ENCODE data around the gene ARHGAP10.
"Not testable (repeated sequence)": the region's sequence is repeated elsewhere in the genome, so short reads cannot be mapped to it uniquely, and the experiment has no call there.

ARHGAP10 gene

DNA sequence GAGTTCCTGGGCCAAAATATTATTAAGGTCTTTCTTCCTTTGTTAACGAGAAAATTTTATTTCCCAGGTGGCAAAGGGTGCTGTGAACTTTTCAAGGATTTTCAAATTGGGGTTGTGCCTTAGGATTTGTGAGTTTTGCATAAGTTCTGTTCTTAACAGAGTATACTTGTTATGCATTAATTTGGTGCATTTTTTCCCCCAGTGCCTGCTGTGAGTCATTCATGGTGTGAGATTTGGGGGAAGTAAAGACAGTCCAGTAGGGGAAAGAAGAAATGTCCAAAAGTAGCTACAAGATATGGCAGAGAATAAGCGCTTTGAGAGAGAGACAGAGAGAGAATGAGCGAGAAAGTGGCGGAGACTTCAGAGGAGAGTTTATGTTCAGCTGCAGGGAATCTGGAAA, 239.2 kb downstream of the ARHGAP10 start:
- FAIRE-seq = no peak
- DNase-seq (ENCODE audit: insufficient read length, low spot score) = no peak

DNA sequence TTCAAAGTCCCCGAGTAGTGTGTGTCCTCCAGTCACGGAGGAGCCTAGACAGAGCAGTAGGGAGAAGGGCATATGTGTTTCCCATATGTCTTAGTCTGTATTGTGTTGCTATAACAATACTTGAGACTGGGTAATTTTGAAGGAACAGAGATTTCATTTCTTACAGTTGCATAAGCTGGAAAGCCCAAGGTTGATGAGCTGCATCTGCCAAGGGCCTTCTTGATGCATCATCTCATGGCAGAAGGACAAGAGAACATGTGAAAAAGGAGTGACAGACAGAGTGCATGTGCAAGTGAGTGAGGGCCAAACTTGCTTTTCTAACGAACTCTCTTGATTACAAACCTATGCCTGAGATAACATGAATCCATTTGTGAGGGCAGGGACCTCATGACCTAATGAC, 243.4 kb downstream of the ARHGAP10 start:
- DNase-seq (ENCODE audit: insufficient read length, low spot score) = no peak

DNA sequence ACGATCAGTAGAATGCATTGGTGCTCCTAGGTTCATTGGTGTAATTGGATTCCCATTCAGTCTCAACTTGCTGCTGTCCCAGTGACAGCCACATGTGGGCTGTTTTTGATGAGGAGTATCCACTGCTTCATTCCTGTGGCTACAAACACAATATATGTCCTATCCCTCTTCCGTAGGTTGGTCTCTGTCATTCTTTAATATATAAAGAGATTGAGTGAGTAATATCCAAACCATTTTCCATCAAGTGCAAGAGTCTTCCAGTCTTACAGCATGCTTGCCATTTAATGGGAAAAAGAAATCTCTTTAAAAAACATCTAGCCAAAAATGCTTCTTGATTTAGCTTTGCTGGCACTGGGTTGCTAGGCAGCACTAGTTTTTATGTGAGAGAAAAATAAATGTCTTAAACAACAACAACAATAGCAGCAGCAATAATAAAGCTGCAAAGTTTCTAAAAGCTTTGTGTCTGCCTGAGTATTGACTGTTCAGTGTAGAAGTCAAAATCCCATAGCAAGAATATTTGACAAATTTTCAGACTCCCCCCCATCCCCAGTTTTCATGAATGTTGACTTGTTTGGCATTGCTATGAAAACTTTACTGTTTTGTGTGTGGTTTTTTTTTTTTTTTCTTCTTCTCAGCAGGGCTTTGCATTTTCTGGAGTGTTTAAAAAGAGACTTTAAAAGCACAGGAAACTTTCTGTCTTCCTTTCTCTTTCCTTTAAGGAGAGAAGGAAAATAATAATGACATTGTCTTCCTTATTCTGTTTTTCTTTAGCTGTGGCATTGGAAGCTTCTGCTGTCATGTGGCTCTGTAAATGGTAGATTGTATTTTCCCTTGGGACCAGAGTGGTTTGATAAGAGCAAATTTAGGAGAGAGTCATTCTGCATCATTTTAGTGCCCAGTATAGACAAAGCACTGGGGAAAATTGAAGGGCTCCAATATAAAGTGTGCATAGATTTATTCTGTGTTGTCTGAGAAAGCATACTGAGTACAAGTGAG, 244.3 kb downstream of the ARHGAP10 start:
- FAIRE-seq = no peak

More for the DNA sequence above, 243.4 kb downstream of the ARHGAP10 start:
- FAIRE-seq = peak; percentile 67

DNA sequence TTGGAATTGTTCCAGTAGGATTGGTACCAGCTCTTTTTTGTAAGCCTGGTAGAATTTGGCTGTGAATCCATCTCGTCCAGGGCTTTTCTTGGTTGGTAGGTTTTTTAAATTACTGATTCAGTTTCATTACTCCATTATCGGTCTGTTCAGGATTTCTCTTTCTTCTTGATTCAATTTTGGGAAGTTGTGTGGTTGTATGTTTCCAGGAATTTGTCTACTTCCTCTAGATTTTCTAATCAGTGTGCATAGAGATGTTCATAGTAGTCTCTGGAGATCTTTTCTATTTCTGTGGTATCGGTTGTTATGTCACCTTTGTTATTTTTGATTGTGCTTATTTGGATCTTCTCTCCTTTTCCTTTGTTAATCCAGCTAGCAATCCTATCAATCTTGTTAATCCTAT, 248.7 kb downstream of the ARHGAP10 start:
- DNase-seq (ENCODE audit: insufficient read length, low spot score) (no peak), FAIRE-seq (no peak)

More for the DNA sequence above, 244.3 kb downstream of the ARHGAP10 start:
- no peak for DNase-seq (ENCODE audit: insufficient read length, low spot score)

DNA sequence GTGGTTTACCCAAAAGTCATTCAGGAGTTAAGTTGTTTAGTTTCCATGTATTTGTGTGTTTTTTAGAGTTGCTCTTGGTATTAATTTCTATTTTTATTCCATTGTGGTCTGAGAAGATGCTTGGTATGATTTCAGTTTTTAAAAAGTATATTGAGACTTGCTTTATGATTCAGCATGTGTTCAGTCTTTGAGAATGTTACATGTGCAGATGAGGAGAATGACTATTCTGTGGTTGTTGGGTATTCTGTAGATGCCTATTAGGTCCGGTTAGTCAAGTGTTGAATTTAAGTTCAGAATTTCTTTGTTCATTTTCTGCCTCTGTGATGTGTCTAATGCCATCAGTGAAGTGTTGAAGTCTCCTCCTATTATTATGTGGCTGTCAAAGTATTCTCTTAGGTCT, 249.4 kb downstream of the ARHGAP10 start:
- peak; percentile 76 for FAIRE-seq
- DNase-seq (ENCODE audit: insufficient read length, low spot score) = no peak

DNA sequence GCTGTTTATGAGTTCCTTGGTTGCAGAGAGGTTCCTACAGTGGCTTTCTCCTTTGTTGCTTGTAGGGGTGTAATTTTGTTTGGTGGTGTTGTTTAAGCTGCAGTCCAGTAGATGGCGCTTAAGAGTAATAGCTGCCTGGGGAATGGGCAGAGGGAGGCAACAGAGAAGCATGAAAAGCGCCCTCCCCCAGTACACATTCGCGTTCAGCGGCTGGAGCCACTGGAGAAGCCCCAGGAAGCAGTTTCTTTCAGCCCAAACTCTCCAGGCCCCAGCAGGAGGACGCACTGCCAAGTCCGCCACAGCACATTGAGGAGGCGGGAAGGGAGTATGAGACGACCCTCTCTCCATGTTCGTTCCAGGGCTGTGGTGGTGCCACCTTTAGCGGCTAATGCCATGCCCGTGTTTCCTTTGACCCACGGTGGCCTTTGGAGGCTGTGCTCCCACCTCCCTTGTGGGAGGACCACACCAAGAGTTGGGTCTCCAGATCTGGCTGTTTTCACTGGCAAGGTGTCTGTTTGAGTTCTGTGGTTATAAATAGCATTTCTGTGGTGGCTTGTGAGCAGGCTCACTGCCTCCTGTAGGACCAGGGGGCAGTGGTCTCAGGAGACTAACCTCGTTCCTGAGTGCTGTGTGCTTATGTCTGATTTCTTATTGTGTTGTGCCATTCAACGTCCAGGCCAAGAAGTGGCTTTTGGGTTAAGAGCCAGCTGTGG, 252.3 kb downstream of the ARHGAP10 start:
- FAIRE-seq = peak; percentile 48
- DNase-seq (ENCODE audit: insufficient read length, low spot score) = peak; percentile 21

DNA sequence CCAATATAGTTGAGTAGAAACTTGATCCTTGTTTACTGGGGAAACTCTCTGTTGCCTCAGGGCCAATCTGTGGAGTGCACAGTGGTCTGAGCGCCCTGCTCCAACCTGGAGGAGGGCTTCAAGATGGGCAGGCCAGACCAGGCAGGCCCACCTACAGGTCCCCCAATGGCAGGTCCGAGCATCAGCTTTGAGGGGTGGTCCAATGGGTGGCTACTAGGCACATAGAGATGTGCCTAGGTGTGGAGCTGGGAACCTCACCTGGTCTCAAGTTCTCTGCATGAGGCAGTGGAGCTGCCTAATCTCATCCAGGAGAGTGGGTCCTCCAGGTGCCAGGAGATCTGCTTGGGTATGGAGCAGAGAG, 252.9 kb downstream of the ARHGAP10 start:
- DNase-seq (ENCODE audit: insufficient read length, low spot score) = no peak
- no peak for FAIRE-seq

DNA sequence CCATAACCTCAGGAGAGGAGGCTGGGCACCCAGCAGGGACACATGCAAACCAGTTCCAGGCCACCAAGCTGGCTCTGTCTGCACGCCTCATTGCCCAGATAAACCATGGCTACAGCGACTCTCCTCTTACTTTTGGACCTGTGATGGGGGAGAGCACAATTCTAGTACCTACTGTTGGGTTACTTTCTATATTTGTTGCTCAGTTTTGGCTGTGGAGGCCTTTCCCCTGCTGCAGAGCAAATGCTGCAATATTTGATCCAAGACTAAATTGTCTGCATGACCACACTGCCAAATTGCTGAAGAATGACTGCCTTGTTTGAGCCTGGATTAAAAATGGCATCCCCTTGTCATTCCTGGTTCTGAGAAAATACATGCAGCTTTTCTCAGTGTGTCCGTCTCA, 253.5 kb downstream of the ARHGAP10 start:
- DNase-seq (ENCODE audit: insufficient read length, low spot score) (no peak), FAIRE-seq (no peak)

DNA sequence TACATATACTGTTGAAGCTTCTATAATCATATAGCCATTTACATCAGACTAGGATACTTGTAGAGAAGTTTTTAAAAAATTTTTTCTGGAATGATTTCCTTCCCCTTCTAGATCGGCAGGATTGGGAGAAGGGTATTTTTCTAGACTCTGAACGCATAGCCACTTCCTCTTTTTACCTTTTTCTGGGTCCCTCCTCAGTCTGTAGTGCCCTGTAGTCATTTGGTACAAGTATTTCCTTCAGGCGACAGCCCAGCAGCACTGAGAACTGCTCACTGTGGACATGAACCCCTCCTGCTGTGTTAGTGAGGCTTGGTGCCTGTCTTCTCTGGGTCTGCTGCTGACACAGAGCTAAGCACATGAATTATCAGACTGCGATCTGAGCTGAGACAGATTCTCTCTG, 255.4 kb downstream of the ARHGAP10 start:
- FAIRE-seq (no peak), DNase-seq (ENCODE audit: insufficient read length, low spot score) (no peak)

DNA sequence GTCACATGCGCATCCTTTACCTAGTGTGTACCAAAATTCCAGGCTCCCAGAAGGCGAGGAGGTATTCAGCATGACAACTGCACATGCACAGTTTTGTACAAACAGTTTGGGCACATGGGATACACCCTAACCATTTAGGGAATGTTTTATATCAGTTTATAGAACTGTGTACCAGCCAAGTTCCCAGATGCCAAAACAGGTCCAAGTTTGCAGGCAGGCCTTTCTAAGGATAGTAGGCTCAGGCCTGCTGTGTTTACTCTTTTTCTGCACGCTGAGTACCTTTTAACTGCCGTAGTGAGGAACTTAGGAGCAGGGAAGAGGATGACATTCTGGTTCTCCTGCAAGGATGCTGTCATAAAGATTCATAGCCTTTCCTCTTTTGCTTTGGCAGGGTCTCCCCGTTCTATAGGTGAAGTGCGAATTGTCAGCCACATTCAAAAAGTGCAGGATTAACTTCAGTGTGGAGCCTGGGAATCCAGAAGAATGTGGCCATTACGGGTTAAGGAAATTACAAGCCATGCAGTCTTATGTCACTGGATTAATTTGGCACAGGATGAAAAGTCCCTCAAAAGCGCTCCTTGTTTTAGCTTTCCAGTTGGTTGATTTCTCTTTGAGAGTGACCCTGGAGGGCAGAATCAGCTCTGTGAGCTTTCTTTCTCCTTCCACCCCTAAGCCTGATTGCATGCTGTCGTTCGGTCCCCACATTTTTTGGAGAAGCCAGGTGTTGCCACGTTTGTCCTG, 259.8 kb downstream of the ARHGAP10 start:
- FAIRE-seq (no peak), DNase-seq (ENCODE audit: insufficient read length, low spot score) (no peak)

DNA sequence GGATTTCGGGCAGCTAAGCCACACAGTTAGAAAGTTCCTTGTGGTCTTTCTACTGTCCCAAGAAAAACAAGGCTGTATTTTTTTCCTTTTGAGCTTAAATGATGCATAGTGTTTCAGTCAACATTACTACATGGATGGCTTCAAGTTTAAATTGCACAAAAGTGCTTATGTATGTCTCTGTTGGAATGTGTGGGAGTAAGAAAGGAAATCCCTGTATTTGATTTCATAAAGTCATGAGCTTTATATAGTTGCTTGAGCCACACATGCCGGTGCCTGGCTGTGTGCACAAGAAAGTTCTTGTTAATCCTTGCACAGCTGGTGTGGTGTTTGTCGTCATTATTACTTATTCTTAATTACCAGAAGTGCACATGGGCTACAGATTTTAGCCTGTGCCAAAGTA, 262.2 kb downstream of the ARHGAP10 start:
- DNase-seq (ENCODE audit: insufficient read length, low spot score) (no peak), FAIRE-seq (no peak)

DNA sequence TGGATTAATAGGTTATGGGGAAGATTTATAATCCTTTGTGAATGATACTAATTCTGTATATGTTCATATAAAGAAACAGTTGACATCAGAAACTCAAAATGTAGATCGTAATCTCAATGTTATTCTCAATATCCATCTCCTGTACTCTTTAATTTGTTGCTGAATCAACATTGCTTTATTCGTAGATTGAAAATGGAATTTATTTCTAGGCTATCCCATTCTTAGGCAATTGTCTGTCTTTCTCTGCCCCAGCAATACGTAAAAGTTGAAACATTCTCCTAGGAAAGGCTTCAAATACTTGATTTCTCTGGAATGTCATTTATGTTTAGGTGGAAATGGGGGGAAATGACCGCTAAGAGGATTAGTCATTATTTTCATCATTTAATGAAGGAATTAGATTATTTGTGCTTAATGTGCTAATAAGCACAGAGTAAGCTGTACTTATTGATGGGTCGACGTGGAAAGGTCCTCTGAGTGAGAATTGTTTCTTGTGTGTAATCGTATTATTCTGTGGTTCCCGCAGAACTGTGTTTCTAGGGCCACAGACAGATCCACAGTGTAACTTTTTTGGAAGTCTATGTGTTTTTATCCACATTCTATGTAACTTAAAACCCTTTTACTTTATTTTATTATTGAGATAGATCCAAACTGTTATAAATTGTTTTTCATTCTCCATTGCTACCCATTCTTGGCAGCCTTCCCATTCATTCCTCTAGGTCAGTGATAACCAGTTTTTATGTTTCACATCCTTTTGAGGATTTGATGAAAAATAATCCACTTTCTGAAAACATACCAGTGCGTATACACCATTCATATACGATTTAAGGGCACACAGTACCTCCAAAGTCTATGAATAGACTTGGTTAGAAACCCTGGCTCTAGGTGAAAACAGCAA, 262.9 kb downstream of the ARHGAP10 start:
- DNase-seq (ENCODE audit: insufficient read length, low spot score) (no peak), FAIRE-seq (no peak)

DNA sequence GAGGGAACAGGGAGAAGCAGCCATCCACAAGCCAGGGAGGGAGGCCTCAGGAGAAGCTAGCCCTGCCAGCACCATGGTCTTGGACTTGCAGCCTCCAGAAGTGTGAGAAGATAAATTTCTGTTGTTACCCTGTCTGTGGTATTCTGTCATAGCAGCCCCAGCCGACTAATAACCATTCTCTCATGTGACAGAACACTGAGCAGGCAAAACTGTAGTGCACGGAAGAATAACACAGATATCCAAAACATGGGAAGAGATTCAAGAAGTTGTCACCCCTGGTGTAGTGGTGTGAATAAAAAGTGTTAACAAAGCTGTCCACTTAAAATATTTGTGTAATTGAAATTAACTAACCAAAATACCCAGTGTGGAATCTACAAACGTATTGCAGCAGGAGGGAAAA, 265.0 kb downstream of the ARHGAP10 start:
- FAIRE-seq = no peak
- DNase-seq (ENCODE audit: insufficient read length, low spot score) = no peak

DNA sequence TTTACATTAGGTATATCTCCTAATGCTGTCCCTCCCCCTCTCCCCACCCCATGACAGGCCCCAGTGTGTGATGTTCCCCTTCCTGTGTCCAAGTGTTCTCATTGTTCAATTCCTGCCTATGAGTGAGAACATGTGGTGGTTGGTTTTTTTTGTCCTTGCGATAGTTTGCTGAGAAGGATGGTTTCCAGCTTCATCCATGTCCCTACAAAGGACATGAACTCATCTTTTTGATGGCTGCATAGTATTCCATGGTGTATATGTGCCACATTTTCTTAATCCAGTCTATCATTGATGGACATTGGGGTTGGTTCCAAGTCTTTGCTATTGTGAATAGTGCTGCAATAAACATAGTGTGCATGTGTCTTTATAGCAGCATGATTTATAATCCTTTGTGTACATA, 268.1 kb downstream of the ARHGAP10 start:
- not testable (repeated sequence) for DNase-seq (ENCODE audit: insufficient read length, low spot score)

DNA sequence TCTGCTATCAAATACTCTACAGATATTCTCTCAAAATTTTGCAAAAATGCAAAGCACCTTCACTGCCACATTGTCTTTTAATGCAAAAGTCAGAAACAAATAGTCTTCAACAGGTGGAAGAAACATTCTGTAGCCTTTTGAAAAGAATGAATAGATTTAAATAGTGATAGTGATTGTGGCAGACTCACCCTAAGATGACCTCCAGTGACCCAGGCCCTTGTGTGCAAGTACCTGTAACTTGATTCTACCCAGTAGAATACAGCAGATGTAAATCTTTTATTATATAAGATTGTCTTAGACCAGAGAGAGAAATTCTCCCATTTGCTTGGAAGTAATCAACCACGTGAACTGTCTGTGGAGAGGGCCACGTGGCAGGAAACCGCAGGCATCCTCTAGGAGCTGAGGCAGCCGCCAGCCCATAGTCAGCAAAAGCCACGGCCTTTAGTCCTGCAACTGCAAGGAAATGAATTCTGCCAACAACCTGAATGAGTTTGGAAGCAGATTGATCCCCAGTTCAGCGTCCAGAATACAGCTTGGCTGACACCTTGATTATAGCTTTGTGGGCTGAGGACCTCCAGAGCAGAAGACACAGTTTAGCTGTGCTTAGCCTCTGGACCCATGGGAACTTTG, 272.5 kb downstream of the ARHGAP10 start:
- no peak for FAIRE-seq

More for the DNA sequence above, 268.1 kb downstream of the ARHGAP10 start:
- not testable (repeated sequence) for FAIRE-seq

DNA sequence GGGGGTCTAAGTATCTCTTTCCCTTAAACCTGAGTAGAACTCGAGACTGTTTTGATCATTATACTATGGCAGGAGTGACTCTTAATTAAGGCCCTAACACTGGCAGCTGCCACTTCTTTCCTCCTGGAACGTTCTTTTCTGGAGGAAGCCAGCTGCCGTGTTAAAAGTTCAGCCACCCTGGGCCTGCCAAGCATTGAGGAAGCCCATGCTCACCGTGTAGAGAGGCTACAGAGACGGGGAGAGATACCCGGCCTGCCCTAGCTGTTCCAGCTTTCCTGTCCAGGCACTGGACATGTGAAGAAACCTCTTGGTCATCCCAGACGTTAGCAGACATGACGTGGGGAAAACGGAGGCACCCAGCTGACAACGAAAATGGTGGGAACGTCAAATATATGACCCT, 274.1 kb downstream of the ARHGAP10 start:
- FAIRE-seq = no peak
- DNase-seq (ENCODE audit: insufficient read length, low spot score) = no peak

More for the DNA sequence above, 272.5 kb downstream of the ARHGAP10 start:
- DNase-seq (ENCODE audit: insufficient read length, low spot score) = no peak

DNA sequence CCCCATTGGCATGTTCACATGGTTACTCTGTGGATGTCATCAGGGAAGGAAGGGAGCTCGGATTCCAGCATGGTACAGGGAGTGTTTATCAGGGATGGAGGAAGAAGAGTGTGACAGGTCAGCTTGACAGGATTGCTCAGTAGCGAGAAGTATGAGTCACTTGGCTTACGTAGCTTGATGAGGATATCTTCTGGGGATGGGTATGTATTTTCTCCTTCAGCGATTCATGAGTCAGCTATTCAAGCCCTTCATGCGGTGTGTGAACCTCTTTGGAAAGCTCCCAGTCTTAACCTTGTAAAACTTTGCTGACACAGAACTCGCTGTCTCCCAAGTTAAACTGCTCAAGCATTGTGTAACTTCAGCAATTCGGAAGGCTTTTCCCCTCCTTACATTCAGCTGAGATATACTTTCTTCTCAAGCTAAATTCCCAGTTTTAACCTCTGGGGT, 275.4 kb downstream of the ARHGAP10 start:
- FAIRE-seq (no peak), DNase-seq (ENCODE audit: insufficient read length, low spot score) (no peak)

DNA sequence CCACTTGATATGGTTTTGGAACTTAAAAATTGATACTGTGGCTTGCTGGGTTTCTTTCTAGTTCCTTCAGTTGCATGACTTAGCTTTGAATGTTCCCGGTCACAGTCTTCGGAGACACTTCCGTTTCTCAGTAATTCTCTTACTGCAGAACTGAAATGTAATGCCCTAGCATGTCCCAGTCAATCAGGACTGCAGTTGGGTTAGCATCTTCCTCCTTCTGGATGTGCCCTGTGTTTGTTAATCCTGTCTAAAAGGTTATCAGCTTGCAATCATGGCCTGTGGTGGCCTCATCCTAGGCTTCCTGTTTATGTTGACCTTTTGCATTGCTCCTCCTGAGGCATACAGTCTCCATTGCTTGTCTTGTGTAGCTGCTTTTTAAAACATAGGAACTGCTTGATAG, 275.9 kb downstream of the ARHGAP10 start:
- DNase-seq (ENCODE audit: insufficient read length, low spot score) (no peak), FAIRE-seq (no peak)

DNA sequence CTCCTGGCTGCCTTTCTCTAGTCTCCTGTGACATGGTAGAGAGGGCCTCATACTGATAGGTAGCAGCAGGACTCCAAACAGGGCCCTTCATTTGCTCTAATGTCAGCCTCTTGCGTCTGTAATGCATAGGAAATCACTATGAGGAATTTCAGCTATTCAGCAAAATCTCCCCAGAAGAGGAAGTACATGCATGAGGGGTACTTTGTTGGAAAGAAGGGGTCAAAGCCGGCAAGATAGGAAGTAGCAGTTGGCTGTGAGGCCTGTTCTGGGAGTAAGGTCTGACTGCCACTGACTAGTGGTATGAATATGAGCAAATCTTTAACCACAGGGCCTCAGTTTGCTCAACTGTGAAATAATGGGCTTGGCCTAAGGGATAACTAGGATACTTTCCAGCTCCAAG, 283.2 kb downstream of the ARHGAP10 start:
- peak; percentile 44 for FAIRE-seq

DNA sequence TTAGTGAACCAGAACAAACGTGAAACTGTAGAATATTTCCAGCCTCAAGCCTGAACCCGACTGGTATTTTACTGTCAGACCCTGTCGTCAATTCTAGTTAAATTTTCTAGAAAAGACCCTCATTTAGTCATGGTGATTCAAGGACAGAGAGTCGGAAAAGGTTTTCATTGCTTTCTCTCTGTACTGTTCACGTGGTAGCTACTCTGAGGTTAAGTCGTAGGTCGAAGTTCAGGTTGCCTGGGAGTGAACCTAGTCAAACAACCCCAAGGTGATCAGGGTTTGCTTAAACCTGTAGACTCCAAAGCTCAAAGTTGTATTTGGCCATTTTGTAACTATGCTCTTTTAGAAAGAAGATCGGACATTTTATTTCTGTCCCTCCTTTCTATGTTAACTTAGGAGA, 283.6 kb downstream of the ARHGAP10 start:
- FAIRE-seq = peak; percentile 48

More for the DNA sequence above, 283.2 kb downstream of the ARHGAP10 start:
- no peak for DNase-seq (ENCODE audit: insufficient read length, low spot score)

More for the DNA sequence above, 283.6 kb downstream of the ARHGAP10 start:
- DNase-seq (ENCODE audit: insufficient read length, low spot score) = no peak

Measured in GM19239 (cell line).